NCI-H2029 (cell line): Measurements from ENCODE around the gene CGN.

Source experiments
- DNase-seq: peaks from one replicate; lab custom pipeline; 2025; lab: John Stamatoyannopoulos, UW

The CGN gene

DNA sequence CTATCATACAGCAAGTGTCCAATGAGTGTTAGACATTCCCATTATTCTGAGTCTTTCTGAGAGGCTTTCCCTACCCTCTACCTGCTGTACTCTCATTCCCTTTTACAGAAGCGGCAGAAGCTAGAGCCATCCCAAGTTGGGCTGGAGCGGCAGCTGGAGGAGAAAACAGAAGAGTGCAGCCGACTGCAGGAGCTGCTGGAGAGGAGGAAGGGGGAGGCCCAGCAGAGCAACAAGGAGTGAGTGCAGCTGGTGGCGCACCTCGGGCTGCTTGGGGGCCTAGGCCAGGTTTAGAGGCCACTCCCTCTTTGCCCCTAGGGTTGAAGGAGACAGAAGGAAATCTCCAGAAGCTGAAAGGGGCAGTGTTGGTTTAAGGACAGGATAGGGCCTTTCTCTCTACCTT lies 12.1 kb downstream of the CGN start:
- no peak for DNase-seq

- DNase-seq = no peak
Observed at GRCh38 chr1:151524736-151525135, 13.5 kb downstream of the CGN start.

- no peak for DNase-seq
Observed at GRCh38 chr1:151526735-151527525, 15.7 kb downstream of the CGN start.

GRCh38 chr1:151529211-151529702 lies 18.1 kb downstream of the CGN start:
- DNase-seq = no peak

- no peak for DNase-seq
Observed at GRCh38 chr1:151529781-151530180, 18.6 kb downstream of the CGN start.

- no peak for DNase-seq
Observed at GRCh38 chr1:151530461-151530860, 19.3 kb downstream of the CGN start.

DNA sequence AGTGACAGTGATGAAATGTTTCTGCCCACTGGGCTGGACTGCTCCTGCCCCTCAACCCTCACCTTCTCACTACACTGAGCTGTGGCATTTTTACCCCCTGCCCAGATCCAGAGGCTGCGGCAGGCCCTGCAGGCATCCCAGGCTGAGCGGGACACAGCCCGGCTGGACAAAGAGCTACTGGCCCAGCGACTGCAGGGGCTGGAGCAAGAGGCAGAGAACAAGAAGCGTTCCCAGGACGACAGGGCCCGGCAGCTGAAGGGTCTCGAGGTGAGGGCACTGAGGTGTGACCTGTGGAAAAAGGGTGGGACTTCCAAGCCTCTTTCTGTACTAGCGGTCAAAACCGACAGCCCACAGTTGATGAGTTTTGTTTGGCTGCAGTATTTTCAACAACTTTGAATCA lies 22.7 kb downstream of the CGN start:
- no peak for DNase-seq

DNA sequence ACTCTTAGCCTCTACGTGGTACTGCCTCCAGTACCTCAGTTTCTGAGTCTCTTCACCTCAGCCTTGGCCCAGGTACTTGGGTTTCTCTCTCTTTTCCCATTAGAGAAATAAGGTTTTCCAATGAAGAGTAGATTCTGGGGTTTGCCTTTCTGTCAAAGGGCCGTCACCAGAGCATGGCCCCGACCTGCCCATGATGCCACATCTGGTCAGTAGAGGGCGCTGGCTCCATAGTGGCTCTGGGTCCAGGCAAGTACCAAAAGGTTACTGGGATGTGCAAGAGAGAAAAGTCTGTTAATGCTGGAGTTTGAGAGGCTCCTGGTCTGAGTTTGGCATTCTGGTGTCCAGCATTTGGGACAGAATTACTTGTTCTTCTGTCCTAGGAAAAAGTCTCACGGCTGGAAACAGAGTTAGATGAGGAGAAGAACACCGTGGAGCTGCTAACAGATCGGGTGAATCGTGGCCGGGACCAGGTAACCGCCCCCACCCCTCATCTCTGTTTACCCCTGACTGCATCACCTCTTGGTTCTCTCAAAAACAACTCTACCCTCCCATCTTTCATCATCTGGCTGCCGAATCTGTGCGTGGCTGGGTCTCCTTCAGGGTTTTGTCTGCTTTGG lies 23.6 kb downstream of the CGN start:
- DNase-seq = no peak

DNA sequence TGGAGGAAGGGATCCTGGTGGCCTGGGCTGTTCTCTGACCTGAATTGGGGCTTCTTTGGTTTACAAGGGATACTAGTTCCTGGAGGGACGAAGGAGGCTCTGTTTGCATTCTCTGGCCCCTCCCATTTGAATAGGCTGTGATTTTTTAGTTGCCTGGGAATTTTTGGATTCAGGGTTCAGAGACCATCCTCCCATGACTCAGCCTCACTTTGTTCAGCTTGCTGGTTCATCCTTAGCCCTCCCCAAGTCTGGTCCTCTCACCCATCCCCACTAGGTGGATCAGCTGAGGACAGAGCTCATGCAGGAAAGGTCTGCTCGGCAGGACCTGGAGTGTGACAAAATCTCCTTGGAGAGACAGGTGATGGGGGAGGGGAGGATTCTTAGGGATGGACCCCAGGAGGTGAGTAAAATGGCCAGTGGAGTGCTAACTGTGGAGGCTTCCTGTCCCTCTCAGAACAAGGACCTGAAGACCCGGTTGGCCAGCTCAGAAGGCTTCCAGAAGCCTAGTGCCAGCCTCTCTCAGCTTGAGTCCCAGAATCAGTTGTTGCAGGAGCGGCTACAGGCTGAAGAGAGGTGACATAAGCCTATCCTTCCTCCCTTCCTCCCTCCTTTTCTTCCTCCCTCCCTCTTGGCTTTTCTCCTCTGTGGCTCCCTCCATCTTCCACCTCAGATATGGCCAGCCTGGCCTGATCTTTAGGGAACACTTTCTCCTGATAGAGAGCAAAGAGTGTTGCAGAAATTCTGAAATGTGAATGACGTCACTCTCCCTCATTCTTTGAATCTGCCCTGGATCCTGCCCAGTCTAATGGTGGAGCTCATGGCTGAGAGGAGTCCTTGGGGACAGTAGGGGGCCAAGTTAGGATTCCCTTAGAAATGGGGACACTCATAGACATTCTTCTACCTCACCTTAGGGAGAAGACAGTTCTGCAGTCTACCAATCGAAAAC lies 24.4 kb downstream of the CGN start:
- no peak for DNase-seq

DNA sequence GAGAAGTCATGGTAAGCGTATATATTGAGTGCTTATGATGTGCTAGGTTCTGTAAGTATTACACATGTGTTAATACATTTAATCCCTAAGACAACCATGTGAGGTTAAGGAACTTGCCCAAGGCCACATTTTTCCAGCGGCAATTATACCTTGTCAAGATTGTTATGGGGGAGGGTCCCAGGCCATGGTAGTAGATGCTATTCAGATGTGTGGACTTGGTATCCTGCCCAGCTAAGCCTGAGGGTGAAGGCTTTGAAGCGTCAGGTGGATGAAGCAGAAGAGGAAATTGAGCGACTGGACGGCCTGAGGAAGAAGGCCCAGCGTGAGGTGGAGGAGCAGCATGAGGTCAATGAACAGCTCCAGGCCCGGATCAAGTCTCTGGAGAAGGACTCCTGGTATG lies 25.3 kb downstream of the CGN start:
- no peak for DNase-seq

DNA sequence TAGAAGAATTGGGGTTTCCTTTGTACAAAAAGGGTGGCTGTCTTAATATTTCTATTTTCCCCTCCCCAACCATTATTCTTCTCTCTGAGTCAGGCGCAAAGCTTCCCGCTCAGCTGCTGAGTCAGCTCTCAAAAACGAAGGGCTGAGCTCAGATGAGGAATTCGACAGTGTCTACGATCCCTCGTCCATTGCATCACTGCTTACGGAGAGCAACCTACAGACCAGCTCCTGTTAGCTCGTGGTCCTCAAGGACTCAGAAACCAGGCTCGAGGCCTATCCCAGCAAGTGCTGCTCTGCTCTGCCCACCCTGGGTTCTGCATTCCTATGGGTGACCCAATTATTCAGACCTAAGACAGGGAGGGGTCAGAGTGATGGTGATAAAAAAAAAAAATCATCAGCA lies 25.9 kb downstream of the CGN start:
- DNase-seq = no peak

- DNase-seq = peak; percentile 99
Observed at GRCh38 chr1:151539321-151540020, 28.3 kb downstream of the CGN start.

DNA sequence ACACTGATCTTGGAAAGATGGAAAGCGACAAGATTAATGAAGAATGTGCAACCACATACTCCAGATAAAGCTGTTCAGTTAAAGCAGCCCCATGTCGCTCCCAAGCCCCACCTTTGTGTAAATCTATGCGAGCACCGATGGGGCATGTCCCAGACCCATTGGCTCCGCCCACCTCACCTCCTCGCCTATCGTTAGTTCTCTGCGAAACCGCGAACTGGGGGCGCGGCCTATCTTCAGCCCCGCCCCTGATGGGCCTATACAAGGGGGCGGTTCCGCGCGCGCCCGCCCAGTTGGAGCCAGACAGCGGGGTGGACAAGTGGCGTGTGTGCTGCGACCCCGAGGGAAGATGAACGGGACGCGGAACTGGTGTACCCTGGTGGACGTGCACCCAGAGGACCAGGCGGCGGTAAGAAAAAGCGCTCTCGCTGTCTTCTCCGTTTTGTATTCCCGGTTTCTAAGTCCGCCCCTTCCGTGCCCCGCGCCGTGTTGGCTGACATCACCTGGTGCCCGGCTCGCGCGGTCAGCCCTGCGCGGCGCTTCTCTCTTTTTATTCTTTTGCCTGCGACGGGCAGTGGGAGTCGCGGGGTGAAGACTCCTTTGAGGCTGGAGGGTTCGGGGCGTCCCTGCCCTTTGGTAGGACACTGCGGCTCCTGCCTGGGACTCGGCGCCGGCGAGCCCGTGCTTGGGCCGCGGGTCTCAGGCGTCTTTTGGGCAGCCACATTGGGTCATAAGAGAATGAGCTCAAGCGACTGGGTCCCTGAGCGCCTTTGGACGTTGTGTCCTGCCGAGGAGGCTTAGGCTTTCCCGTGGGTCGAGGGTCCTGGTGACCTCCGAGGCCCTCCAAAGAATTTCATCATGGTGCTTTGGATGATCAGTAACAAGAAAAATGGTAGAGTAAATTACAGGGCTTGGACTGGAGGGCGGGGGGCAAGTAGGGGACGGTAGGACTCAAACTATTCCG lies 29.1 kb downstream of the CGN start, which contains the start of gene TUFT1:
Gene TUFT1, plus strand, starts transcription at position 289 of the 961 bp plus-strand sequence. Its CDS starts 58 bp downstream, at position 347.
- DNase-seq = peak; percentile 97

GRCh38 chr1:151540982-151541377 lies 29.8 kb downstream of the CGN start:
- DNase-seq = no peak

- no peak for DNase-seq
Observed at GRCh38 chr1:151541752-151542151, 30.6 kb downstream of the CGN start.

GRCh38 chr1:151542710-151543129 lies 31.5 kb downstream of the CGN start:
- peak; percentile 21 for DNase-seq

GRCh38 chr1:151545542-151545941 lies 34.4 kb downstream of the CGN start:
- DNase-seq = no peak

DNA sequence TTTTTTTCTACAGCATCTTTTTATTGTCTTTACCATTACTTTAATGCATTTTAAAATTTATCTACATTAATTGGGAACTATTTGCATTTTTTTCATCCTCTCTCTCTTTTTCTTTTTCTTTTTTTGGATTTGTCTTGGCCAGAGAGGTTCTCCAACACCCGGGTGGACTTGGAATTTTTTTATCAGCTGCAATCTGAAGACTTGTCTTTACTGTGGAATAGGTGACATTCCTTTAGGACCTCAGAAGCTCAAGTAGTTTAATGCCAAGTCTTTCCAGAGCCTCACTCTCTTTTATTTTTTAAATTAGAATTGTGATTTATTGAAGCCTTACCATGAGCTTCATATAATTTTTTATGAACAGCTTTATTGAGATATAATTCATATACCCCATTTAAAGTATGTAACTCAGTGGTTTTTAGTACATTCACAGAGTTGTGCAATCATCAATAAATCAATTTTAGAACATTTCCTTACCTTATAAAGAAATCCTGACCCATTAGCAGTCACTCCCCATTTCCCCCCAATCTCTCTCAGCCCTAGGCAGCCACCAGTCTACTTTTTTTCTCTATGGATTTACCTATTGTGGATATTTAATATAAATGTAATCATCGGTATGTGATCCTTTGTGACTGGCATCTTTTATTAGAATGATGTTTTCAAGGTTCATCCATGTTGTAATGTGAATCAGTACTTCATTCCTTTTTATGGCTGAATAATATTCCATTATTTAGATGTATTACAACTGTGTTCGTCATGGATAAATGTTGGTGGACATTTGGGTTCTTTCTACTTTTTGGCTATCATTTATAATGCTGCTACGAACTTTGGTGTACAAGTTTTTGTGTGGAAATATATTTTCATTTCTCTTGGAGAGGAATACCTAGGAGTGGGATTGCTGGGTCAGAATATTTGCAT lies 35.1 kb downstream of the CGN start:
- DNase-seq = no peak

GRCh38 chr1:151547119-151547899 lies 36.1 kb downstream of the CGN start:
- DNase-seq = peak; percentile 33
